Mesendoderm (in vitro differentiated cells): ENCODE data around the gene IGFL1.
"Not testable (repeated sequence)": the region's sequence is repeated elsewhere in the genome, so short reads cannot be mapped to it uniquely, and the experiment has no call there.

Source experiments
- DNase-seq: peaks from one replicate; pipeline ENCODE4 v3.0.0; 2013
- H2AK5ac ChIP-seq: 2 replicates; pipeline ENCODE4 v1.6.1; 2013; ENCODE audit warnings: low read length, inconsistent platforms
- H2BK120ac ChIP-seq: 2 replicates; pipeline ENCODE4 v1.6.1; 2013; ENCODE audit warnings: low read depth, mild to moderate bottlenecking, low read length, moderate library complexity, mixed read lengths
- H2BK15ac ChIP-seq: replicated peaks from 2 replicates; pipeline ENCODE4 v1.6.1; 2013; ENCODE audit warnings: low read depth, mild to moderate bottlenecking, moderate library complexity
- H2BK5ac ChIP-seq: 2 replicates; pipeline ENCODE4 v1.6.1; 2013; ENCODE audit warnings: low read length, inconsistent platforms
- H3K18ac ChIP-seq: 2 replicates; pipeline ENCODE4 v1.6.1; 2013; ENCODE audit warnings: mild to moderate bottlenecking, low read length, mixed read lengths
- H3K23ac ChIP-seq: one replicate; pipeline ENCODE4 v1.6.1; 2013; ENCODE audit warnings: low read length
- H3K27ac ChIP-seq: 2 replicates; pipeline ENCODE4 v1.5.1; 2013; ENCODE audit warnings: low read depth, mild to moderate bottlenecking, inconsistent platforms, low read length, moderate library complexity
- H3K27me3 ChIP-seq: 2 replicates; pipeline ENCODE4 v1.6.1; 2013; ENCODE audit warnings: low read length, control low read depth, mild to moderate bottlenecking, inconsistent platforms; ENCODE audit not compliant: insufficient read depth, poor library complexity
- H3K36me3 ChIP-seq: 2 replicates; pipeline ENCODE4 v1.6.1; 2013; ENCODE audit warnings: low read length, inconsistent platforms; ENCODE audit not compliant: control insufficient read depth, insufficient read depth
- H3K4ac ChIP-seq: one replicate; pipeline ENCODE4 v1.6.1; 2013; ENCODE audit warnings: low read depth, mild to moderate bottlenecking, low read length, moderate library complexity
- H3K4me1 ChIP-seq: 2 replicates; pipeline ENCODE4 v1.6.1; 2013; ENCODE audit warnings: low read depth, low read length, inconsistent platforms; ENCODE audit not compliant: control insufficient read depth
- H3K4me2 ChIP-seq: 2 replicates; pipeline ENCODE4 v1.6.1; 2013; ENCODE audit warnings: low read length
- H3K4me3 ChIP-seq: 2 replicates; pipeline ENCODE4 v1.5.1; 2013; ENCODE audit warnings: mild to moderate bottlenecking, low read length
- H3K56ac ChIP-seq: one replicate; pipeline ENCODE4 v1.6.1; 2013; ENCODE audit warnings: low read length
- H3K79me1 ChIP-seq: 2 replicates; pipeline ENCODE4 v1.6.1; 2013; ENCODE audit warnings: low read length, inconsistent platforms
- H3K79me2 ChIP-seq: 2 replicates; pipeline ENCODE4 v1.6.1; 2013; ENCODE audit warnings: mild to moderate bottlenecking, low read length; ENCODE audit not compliant: control insufficient read depth, insufficient read depth
- H3K9ac ChIP-seq: 2 replicates; pipeline ENCODE4 v1.6.1; 2013; ENCODE audit warnings: low read length, inconsistent platforms
- H4K5ac ChIP-seq: one replicate; pipeline ENCODE4 v1.6.1; 2013; ENCODE audit warnings: low read length
- H4K8ac ChIP-seq: one replicate; pipeline ENCODE4 v1.6.1; 2013; ENCODE audit warnings: low read depth, mild to moderate bottlenecking, control low read depth, low read length, moderate library complexity
- WGBS: extraction: QIAGEN DNeasy Blood & Tissue Kit; methylation state at CpG from one replicate; pipeline ENCODE4 v1.1.7; 2013; ENCODE audit warnings: low lambda C conversion rate, missing lambda C conversion rate; ENCODE audit not compliant: insufficient coverage; ENCODE audit errors: extremely low coverage; 5-methylcytosine and 5-hydroxymethylcytosine counted together

Gene IGFL1

GRCh38 chr19:46204008-46204407 is 25.5 kb upstream of the IGFL1 start:
- Histone ChIP-seq H3K4me2 (no peak overlapping the region), H2BK5ac (no peak overlapping the region), H3K9ac (no peak overlapping the region), H3K4me3 (no peak overlapping the region), H2BK120ac (no peak overlapping the region), H4K5ac (no peak overlapping the region), H3K79me1 (no peaks in the 10 kb centered on the region), H2AK5ac (no peak overlapping the region), H3K23ac (no peak overlapping the region), H3K27me3 (no peaks in the 10 kb centered on the region), H3K4ac (no peak overlapping the region), H3K56ac (no peak overlapping the region), H3K4me1 (no peaks in the 10 kb centered on the region), H4K8ac (no peak overlapping the region), H2BK15ac (no peak overlapping the region), H3K36me3 (no peaks in the 10 kb centered on the region), H3K18ac (no peak overlapping the region), H3K27ac (no peak overlapping the region), H3K79me2 (no peaks in the 10 kb centered on the region)
- WGBS, result no CpG with 5 or more reads among the region's 5 CpGs
- DNase-seq, result no peak

- Histone ChIP-seq H3K4me3 (no peak overlapping the region), H4K5ac (no peak overlapping the region), H4K8ac (no peak overlapping the region), H2BK5ac (no peak overlapping the region), H3K18ac (no peak overlapping the region), H3K27me3 (no peaks in the 10 kb centered on the region), H3K23ac (no peak overlapping the region), H3K27ac (no peak overlapping the region), H3K4me2 (no peak overlapping the region), H2AK5ac (no peak overlapping the region), H2BK120ac (no peak overlapping the region), H2BK15ac (no peak overlapping the region), H3K79me2 (no peaks in the 10 kb centered on the region), H3K9ac (no peak overlapping the region), H3K4me1 (no peaks in the 10 kb centered on the region), H3K4ac (no peak overlapping the region), H3K79me1 (no peaks in the 10 kb centered on the region), H3K36me3 (no peaks in the 10 kb centered on the region), H3K56ac (no peak overlapping the region)
- DNase-seq, result no peak
- WGBS, result no CpG with 5 or more reads among the region's 6 CpGs
Observed at GRCh38 chr19:46205183-46205984, 24.2 kb upstream of the IGFL1 start.

- Histone ChIP-seq H2BK5ac (no peak overlapping the region), H3K79me1 (no peaks in the 10 kb centered on the region), H3K4me3 (no peak overlapping the region), H4K8ac (no peak overlapping the region), H3K56ac (no peak overlapping the region), H3K9ac (no peak overlapping the region), H4K5ac (no peak overlapping the region), H3K4me2 (no peak overlapping the region), H3K4me1 (no peaks in the 10 kb centered on the region), H3K27ac (no peak overlapping the region), H3K27me3 (no peaks in the 10 kb centered on the region), H3K36me3 (no peaks in the 10 kb centered on the region), H3K18ac (no peak overlapping the region), H3K4ac (no peak overlapping the region), H2BK120ac (no peak overlapping the region), H3K23ac (no peak overlapping the region), H2AK5ac (no peak overlapping the region), H3K79me2 (no peaks in the 10 kb centered on the region), H2BK15ac (no peak overlapping the region)
- DNase-seq, result no peak
- WGBS, result no CpG with 5 or more reads among the region's 5 CpGs
Observed at GRCh38 chr19:46206176-46206575, 23.4 kb upstream of the IGFL1 start.

GRCh38 chr19:46206682-46207081 is 22.9 kb upstream of the IGFL1 start:
- Histone ChIP-seq H3K27me3 (no peaks in the 10 kb centered on the region), H3K4me2 (no peak overlapping the region), H3K79me1 (no peaks in the 10 kb centered on the region), H3K18ac (no peak overlapping the region), H4K5ac (no peak overlapping the region), H2BK5ac (no peak overlapping the region), H3K27ac (no peak overlapping the region), H3K4me1 (no peaks in the 10 kb centered on the region), H2AK5ac (no peak overlapping the region), H3K9ac (no peak overlapping the region), H2BK120ac (no peak overlapping the region), H4K8ac (no peak overlapping the region), H3K4me3 (no peak overlapping the region), H3K36me3 (no peaks in the 10 kb centered on the region), H3K23ac (no peak overlapping the region), H3K79me2 (no peaks in the 10 kb centered on the region), H3K4ac (no peak overlapping the region), H3K56ac (no peak overlapping the region), H2BK15ac (no peak overlapping the region)
- no CpG with 5 or more reads among the region's 3 CpGs for WGBS
- no peak for DNase-seq

GRCh38 chr19:46207858-46208257 is 21.7 kb upstream of the IGFL1 start:
- not testable (repeated sequence) for H3K27me3 ChIP-seq, H3K23ac ChIP-seq, H3K79me1 ChIP-seq, H2BK120ac ChIP-seq, H3K27ac ChIP-seq, H2BK15ac ChIP-seq, H3K56ac ChIP-seq, H3K9ac ChIP-seq, H2AK5ac ChIP-seq, H3K36me3 ChIP-seq, H3K18ac ChIP-seq, H4K5ac ChIP-seq, H3K4me2 ChIP-seq, H3K79me2 ChIP-seq, H3K4ac ChIP-seq, H3K4me1 ChIP-seq, H3K4me3 ChIP-seq, H4K8ac ChIP-seq, H2BK5ac ChIP-seq, DNase-seq
- no CpG with 5 or more reads among the region's 8 CpGs for WGBS

GRCh38 chr19:46209051-46209450 is 20.5 kb upstream of the IGFL1 start:
- no CpG with 5 or more reads among the region's 3 CpGs for WGBS
- no peaks in the 10 kb centered on the region for H3K27me3 ChIP-seq
- no peak overlapping the region for H3K23ac ChIP-seq
- H3K79me2 ChIP-seq, result no peaks in the 10 kb centered on the region
- H4K8ac ChIP-seq, result no peak overlapping the region
- H3K4me3 ChIP-seq, result no peak overlapping the region
- DNase-seq, result no peak
- H3K56ac ChIP-seq, result no peak overlapping the region
- H2AK5ac ChIP-seq, result no peak overlapping the region
- H3K18ac ChIP-seq, result no peak overlapping the region
- H2BK15ac ChIP-seq, result no peak overlapping the region
- no peak overlapping the region for H3K4ac ChIP-seq
- no peak overlapping the region for H2BK5ac ChIP-seq
- H3K27ac ChIP-seq, result no peak overlapping the region
- H3K9ac ChIP-seq, result no peak overlapping the region
- no peaks in the 10 kb centered on the region for H3K79me1 ChIP-seq
- no peaks in the 10 kb centered on the region for H3K36me3 ChIP-seq
- no peak overlapping the region for H3K4me2 ChIP-seq
- no peak overlapping the region for H2BK120ac ChIP-seq
- H4K5ac ChIP-seq, result no peak overlapping the region
- peaks cover 7% of the 10 kb centered on the region for H3K4me1 ChIP-seq
